Prostate gland (tissue), 2 donors: Measurements from ENCODE around the gene GALNS.

Experiments used
- CTCF ChIP-seq, 4 experiments: fragments of 200-600 bp in 2 of 4; fragments of 450-650 bp in 2 of 4; sonication (generic) in 2 of 4; IDR thresholded peaks; 1 replicate in 3 of 4; 2 replicates in 1 of 4; pipeline ENCODE4 v1.5.1; 2016 to 2019; ENCODE audit warnings: antibody characterized with exemption in 4 of 4, mild to moderate bottlenecking in 2 of 4, moderate library complexity in 2 of 4
- POLR2A ChIP-seq: fragments of 450-650 bp; IDR thresholded peaks from one replicate; pipeline ENCODE4 v1.6.1; 2016; ENCODE audit warnings: antibody characterized with exemption, mild to moderate bottlenecking
- POLR2AphosphoS5 ChIP-seq: sonication (generic); formaldehyde crosslinking; IDR thresholded peaks from one replicate; pipeline ENCODE4 v1.6.1; 2017; ENCODE audit warnings: antibody characterized with exemption

DNA sequence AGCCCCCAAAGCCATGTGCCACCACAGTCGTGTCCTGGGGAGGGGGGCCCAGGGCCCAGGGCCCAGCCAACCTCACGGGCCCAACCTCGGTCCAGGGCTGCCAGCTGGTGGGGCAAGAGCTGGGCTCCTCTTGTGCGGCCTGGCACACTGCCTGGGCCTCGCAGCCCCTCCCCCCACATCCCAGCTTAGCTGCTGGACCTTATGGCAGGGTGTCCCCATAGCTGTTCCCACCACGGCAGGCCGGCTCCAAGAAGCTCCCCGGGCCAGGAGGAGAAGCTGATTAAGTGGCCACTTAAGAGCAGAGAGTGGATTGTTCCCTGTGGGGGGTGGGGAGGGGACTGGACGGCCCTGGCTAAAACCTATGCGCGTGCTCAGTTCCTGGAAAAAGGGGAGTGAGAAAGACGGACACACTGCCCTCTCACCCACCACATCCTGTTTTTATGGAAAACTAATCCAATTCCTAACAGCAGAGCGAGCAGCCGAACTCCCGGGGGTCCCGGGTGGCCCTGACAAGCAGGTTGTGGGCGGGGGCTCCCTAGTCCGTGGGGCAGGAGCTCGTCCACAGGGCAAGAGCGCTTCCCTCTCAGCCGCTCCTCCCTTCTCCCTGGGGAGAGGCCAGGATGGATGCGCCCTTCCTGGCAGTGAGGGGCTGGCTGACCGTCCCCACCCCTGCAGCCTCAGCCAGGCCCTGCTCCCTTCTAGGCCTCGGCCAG lies 88.5 kb downstream of the GALNS start:
- TF ChIP-seq CTCF (IDR thresholded peaks at IDR 0.05) (no peak), POLR2AphosphoS5 (no peak), POLR2A (no peak)
